Stimulated activated CD8-positive, alpha-beta memory T cell treated with anti-CD3 and anti-CD28 coated beads, Interleukin-12 subunit alpha, Interleukin-12 subunit beta, amount 100 ng/mL, for 24 hours (primary cell): Measurements from ENCODE around the gene PUS7.
A peak's percentile ranks its signal among the peaks of the same experiment; 100 is the strongest.
"Not testable (repeated sequence)": the region's sequence is repeated elsewhere in the genome, so short reads cannot be mapped to it uniquely, and the experiment has no call there.

Experiments
- DNase-seq: peaks from one replicate; pipeline ENCODE4 v3.0.0-alpha.2; 2020; ENCODE audit errors: extremely low read depth

Gene PUS7

GRCh38 chr7:105521717-105522463 is at the start of gene PUS7:
Gene PUS7, minus strand, starts transcription at chr7:105522271. Its CDS starts 13,759 bp downstream, at chr7:105508512.
- peak; percentile 60 for DNase-seq

GRCh38 chr7:105567821-105568220 is 45.8 kb upstream of the PUS7 start:
- DNase-seq: no peak

- no peak for DNase-seq
These were observed 45.0 kb upstream of the PUS7 start for GRCh38 chr7:105567024-105567423.

- DNase-seq: no peak
These were observed 43.1 kb upstream of the PUS7 start for GRCh38 chr7:105565190-105565589.

- no peak for DNase-seq
These were observed 37.9 kb upstream of the PUS7 start for GRCh38 chr7:105559926-105560325.

- no peak for DNase-seq
These were observed 16.3 kb upstream of the PUS7 start for GRCh38 chr7:105538339-105538738.

GRCh38 chr7:105532709-105533460 is 10.8 kb upstream of the PUS7 start:
- DNase-seq: no peak

GRCh38 chr7:105531792-105532671 is 10.0 kb upstream of the PUS7 start, which contains the start of gene RINT1:
Gene RINT1, plus strand, starts transcription at chr7:105532201. Its CDS starts 115 bp downstream, at chr7:105532316.
- DNase-seq: peak; percentile 58

- DNase-seq: no peak
These were observed 8.5 kb upstream of the PUS7 start for GRCh38 chr7:105530546-105530945.

- DNase-seq: no peak
These were observed 8.1 kb upstream of the PUS7 start for GRCh38 chr7:105530126-105530525.

GRCh38 chr7:105527737-105528136 is 5.7 kb upstream of the PUS7 start:
- DNase-seq: not testable (repeated sequence)

GRCh38 chr7:105524840-105525239 is 2.8 kb upstream of the PUS7 start:
- no peak for DNase-seq

GRCh38 chr7:105524423-105524822 is 2.4 kb upstream of the PUS7 start:
- DNase-seq: not testable (repeated sequence)

GRCh38 chr7:105521027-105521716 is 899 bp downstream of the PUS7 start:
- DNase-seq: peak; percentile 21

GRCh38 chr7:105520620-105521019 is 1.5 kb downstream of the PUS7 start:
- DNase-seq: not testable (repeated sequence)

- no peak for DNase-seq
These were observed 2.7 kb downstream of the PUS7 start for GRCh38 chr7:105519353-105519752.

GRCh38 chr7:105515610-105516009 is 6.5 kb downstream of the PUS7 start:
- not testable (repeated sequence) for DNase-seq

- DNase-seq: no peak
These were observed 9.0 kb downstream of the PUS7 start for GRCh38 chr7:105512926-105513526.

GRCh38 chr7:105512415-105512814 is 9.7 kb downstream of the PUS7 start:
- no peak for DNase-seq

- no peak for DNase-seq
These were observed 19.9 kb downstream of the PUS7 start for GRCh38 chr7:105502173-105502572.

- DNase-seq: no peak
These were observed 25.1 kb downstream of the PUS7 start for GRCh38 chr7:105497016-105497415.
